HepG2 (cell line): ENCODE results near the gene BLOC1S4. TPM values are rescaled to one million over a fixed set of nuclear protein-coding genes. Genes with fewer than 3 reads are reported as not detected.
A peak's percentile ranks its signal among the peaks of the same experiment; 100 is the strongest.

Experiments used
- E2F5 ChIP-seq: sonication (generic); formaldehyde crosslinking; conservative IDR thresholded peaks from 2 replicates; pipeline ENCODE4 v1.4.0; 2020; ENCODE audit warnings: missing genetic modification reagents
- ELF4 ChIP-seq: sonication (generic); formaldehyde crosslinking; IDR thresholded peaks from 2 replicates; pipeline ENCODE4 v1.5.0; 2020; ENCODE audit warnings: missing genetic modification reagents, mild to moderate bottlenecking, moderate library complexity, borderline replicate concordance
- ETS1 ChIP-seq: sonication (generic); formaldehyde crosslinking; IDR thresholded peaks from 2 replicates; pipeline ENCODE4 v1.4.0; 2020; ENCODE audit warnings: missing genetic modification reagents
- ETV6 ChIP-seq: sonication (generic); formaldehyde crosslinking; conservative IDR thresholded peaks from 2 replicates; pipeline ENCODE4 v1.4.0; 2020; ENCODE audit warnings: missing genetic modification reagents
- GATAD2A ChIP-seq: IDR thresholded peaks from 2 replicates; pipeline ENCODE4 v1.6.1; 2016
- HMG20A ChIP-seq: IDR thresholded peaks from 2 replicates; pipeline ENCODE4 v1.6.1; 2016; ENCODE audit warnings: borderline replicate concordance
- HMG20B ChIP-seq: conservative IDR thresholded peaks from 2 replicates; pipeline ENCODE4 v1.6.1; 2016; ENCODE audit warnings: missing genetic modification reagents, missing compliant biosample characterization
- KAT7 ChIP-seq: IDR thresholded peaks from 2 replicates; pipeline ENCODE4 v1.6.1; 2018; ENCODE audit warnings: borderline replicate concordance, missing compliant biosample characterization
- KLF12 ChIP-seq: sonication (generic); formaldehyde crosslinking; IDR thresholded peaks from 2 replicates; pipeline ENCODE4 v1.4.0; 2020; ENCODE audit warnings: missing genetic modification reagents, borderline replicate concordance
- KLF15 ChIP-seq: sonication (generic); formaldehyde crosslinking; IDR thresholded peaks from 2 replicates; pipeline ENCODE4 v1.8.1; 2023; ENCODE audit warnings: borderline replicate concordance, mild to moderate bottlenecking, inconsistent platforms, missing genetic modification reagents, mixed read lengths
- NR1H2 ChIP-seq: sonication (generic); formaldehyde crosslinking; IDR thresholded peaks from 2 replicates; pipeline ENCODE4 v1.8.1; 2022; ENCODE audit warnings: low read depth, missing genetic modification reagents, borderline replicate concordance
- POGZ ChIP-seq: sonication (generic); formaldehyde crosslinking; IDR thresholded peaks from 2 replicates; pipeline ENCODE4 v1.4.0; 2020; ENCODE audit warnings: mild to moderate bottlenecking, missing genetic modification reagents
- PRMT3 ChIP-seq: sonication (generic); formaldehyde crosslinking; IDR thresholded peaks from 2 replicates; pipeline ENCODE4 v1.8.1; 2022; ENCODE audit warnings: low read depth, mild to moderate bottlenecking, moderate library complexity, missing genetic modification reagents, borderline replicate concordance
- RFX1 ChIP-seq: fragments of 450-650 bp; IDR thresholded peaks from 2 replicates; pipeline ENCODE4 v1.6.1; 2017
- ZBTB7A ChIP-seq: sonication (generic); formaldehyde crosslinking; IDR thresholded peaks from 2 replicates; pipeline ENCODE4 v1.8.0; 2022; ENCODE audit warnings: mild to moderate bottlenecking, missing genetic modification reagents
- ZFAT ChIP-seq: sonication (generic); formaldehyde crosslinking; conservative IDR thresholded peaks from 2 replicates; pipeline ENCODE4 v1.8.1; 2023; ENCODE audit warnings: missing genetic modification reagents, inconsistent platforms
- ZNF281 ChIP-seq: sonication (generic); formaldehyde crosslinking; IDR thresholded peaks from 2 replicates; pipeline ENCODE4 v1.4.0; 2020; ENCODE audit warnings: missing genetic modification reagents, borderline replicate concordance
- ZNF446 ChIP-seq: sonication (generic); formaldehyde crosslinking; IDR thresholded peaks from 2 replicates; pipeline ENCODE4 v1.5.0; 2020; ENCODE audit warnings: mild to moderate bottlenecking, missing genetic modification reagents
- ZNF451 ChIP-seq: sonication (generic); formaldehyde crosslinking; IDR thresholded peaks from 2 replicates; pipeline ENCODE4 v1.5.0; 2020; ENCODE audit warnings: mild to moderate bottlenecking, missing genetic modification reagents
- ZNF501 ChIP-seq: sonication (generic); formaldehyde crosslinking; IDR thresholded peaks from 2 replicates; pipeline ENCODE4 v1.5.1; 2020; ENCODE audit warnings: mild to moderate bottlenecking, moderate library complexity, missing genetic modification reagents
- ZNF674 ChIP-seq: sonication (generic); formaldehyde crosslinking; IDR thresholded peaks from 2 replicates; pipeline ENCODE4 v1.5.0; 2020; ENCODE audit warnings: low read depth, mild to moderate bottlenecking, missing genetic modification reagents
- ZNF709 ChIP-seq: sonication (generic); formaldehyde crosslinking; IDR thresholded peaks from 2 replicates; pipeline ENCODE4 v1.5.0; 2020; ENCODE audit warnings: mild to moderate bottlenecking, missing genetic modification reagents
- ZNF749 ChIP-seq: sonication (generic); formaldehyde crosslinking; IDR thresholded peaks from 2 replicates; pipeline ENCODE4 v1.8.0; 2022; ENCODE audit warnings: mild to moderate bottlenecking, missing genetic modification reagents, moderate library complexity, borderline replicate concordance
- ZNF788 ChIP-seq: sonication (generic); formaldehyde crosslinking; IDR thresholded peaks from 2 replicates; pipeline ENCODE4 v1.5.0; 2020; ENCODE audit warnings: mild to moderate bottlenecking, missing genetic modification reagents, borderline replicate concordance
- ZNF800 ChIP-seq: sonication (generic); formaldehyde crosslinking; IDR thresholded peaks from 2 replicates; pipeline ENCODE4 v1.4.0; 2020; ENCODE audit warnings: missing genetic modification reagents
- ZNF879 ChIP-seq: sonication (generic); formaldehyde crosslinking; IDR thresholded peaks from 2 replicates; pipeline ENCODE4 v1.8.1; 2023; ENCODE audit warnings: missing genetic modification reagents
- polyA plus RNA-seq, 8 experiments: library from polyadenylated mRNA; depleted of rRNA in 3 of 8; stranded (reverse) in 7 of 8; unstranded in 1 of 8; fragments of >200 nt; fragmentation: Illumina TruSeq in 4 of 8; extraction: Trizol in 4 of 8; gene quantifications; 2 replicates each; pipeline versions ENCODE4 v1.2.1 to v1.2.3, GENCODE V29; 2011 to 2016; ENCODE audit warnings: low read depth in 4 of 8, missing spikeins in 1 of 8, mixed read lengths in 1 of 8; ENCODE audit not compliant: insufficient read depth in 1 of 8
- total RNA-seq, 5 experiments: library from RNA; depleted of rRNA; stranded (reverse); fragments of >200 nt; fragmentation: Illumina TruSeq; extraction: Trizol; gene quantifications; 2 replicates each; pipeline ENCODE4 v1.2.3, GENCODE V29; 2016; ENCODE audit warnings: low read depth in 1 of 5

BLOC1S4 gene
- total and polyA plus RNA-seq, 2 of the 13 experiments (the other 11 are each of a cell fraction or from before 2014, with no cell fraction given), result 15.5 to 20.9 TPM

GRCh38 chr4:6753103-6753560 lies 37.2 kb downstream of the BLOC1S4 start (continued):
- TF ChIP-seq ZNF800 (CRISPR knock-in tag) (peak; percentile 61; the same call in 1 of the 2 replicates), ZNF709 (CRISPR knock-in tag) (no peak), HMG20B (0 out of 2 replicates have a peak, but pooled peaks have one; percentile 14), KAT7 (CRISPR knock-in tag) (no peak), ETS1 (no peak), ZNF879 (CRISPR knock-in tag) (no peak), NR1H2 (CRISPR knock-in tag) (no peak), GATAD2A (CRISPR knock-in tag) (peak; percentile 73), POGZ (CRISPR knock-in tag) (peak; percentile 79), ELF4 (CRISPR knock-in tag) (peak; percentile 66; the same call in 1 of the 2 replicates), ZNF281 (CRISPR knock-in tag) (no peak), ZNF749 (CRISPR knock-in tag) (no peak), ZBTB7A (CRISPR knock-in tag) (no peak), ETV6 (CRISPR knock-in tag) (no peak; the same call in 1 of the 2 replicates), ZNF501 (CRISPR knock-in tag) (no peak), KLF15 (no peak), E2F5 (CRISPR knock-in tag) (no peak), ZNF788 (peak; percentile 87; the same call in 1 of the 2 replicates), ZFAT (CRISPR knock-in tag) (no peak), PRMT3 (no peak), KLF12 (CRISPR knock-in tag) (peak; percentile 80; the same call in 1 of the 2 replicates), HMG20A (CRISPR knock-in tag) (0 out of 2 replicates have a peak, but pooled peaks have one; percentile 29), ZNF446 (CRISPR knock-in tag) (no peak), RFX1 (no peak), ZNF451 (no peak), ZNF674 (CRISPR knock-in tag) (no peak)
